Measurements from ENCODE around the gene FMO5.

Gene FMO5

GRCh38 chr1:147169840-147170674 is 55.1 kb downstream of the FMO5 start:
- Histone ChIP-seq H3K4me3 (replicated peaks; ENCODE audit: insufficient read depth, low read length) (no peak overlapping the region), H3K27ac (replicated peaks) (no peak overlapping the region), H3K27me3 (ENCODE audit: insufficient read depth, poor library complexity, severe bottlenecking) (no peaks in the 10 kb centered on the region)
- DNase-seq (ENCODE audit: low read depth in 1 of 2, low spot score in 1 of 2), result no peak
- TF ChIP-seq, protein P1, sequence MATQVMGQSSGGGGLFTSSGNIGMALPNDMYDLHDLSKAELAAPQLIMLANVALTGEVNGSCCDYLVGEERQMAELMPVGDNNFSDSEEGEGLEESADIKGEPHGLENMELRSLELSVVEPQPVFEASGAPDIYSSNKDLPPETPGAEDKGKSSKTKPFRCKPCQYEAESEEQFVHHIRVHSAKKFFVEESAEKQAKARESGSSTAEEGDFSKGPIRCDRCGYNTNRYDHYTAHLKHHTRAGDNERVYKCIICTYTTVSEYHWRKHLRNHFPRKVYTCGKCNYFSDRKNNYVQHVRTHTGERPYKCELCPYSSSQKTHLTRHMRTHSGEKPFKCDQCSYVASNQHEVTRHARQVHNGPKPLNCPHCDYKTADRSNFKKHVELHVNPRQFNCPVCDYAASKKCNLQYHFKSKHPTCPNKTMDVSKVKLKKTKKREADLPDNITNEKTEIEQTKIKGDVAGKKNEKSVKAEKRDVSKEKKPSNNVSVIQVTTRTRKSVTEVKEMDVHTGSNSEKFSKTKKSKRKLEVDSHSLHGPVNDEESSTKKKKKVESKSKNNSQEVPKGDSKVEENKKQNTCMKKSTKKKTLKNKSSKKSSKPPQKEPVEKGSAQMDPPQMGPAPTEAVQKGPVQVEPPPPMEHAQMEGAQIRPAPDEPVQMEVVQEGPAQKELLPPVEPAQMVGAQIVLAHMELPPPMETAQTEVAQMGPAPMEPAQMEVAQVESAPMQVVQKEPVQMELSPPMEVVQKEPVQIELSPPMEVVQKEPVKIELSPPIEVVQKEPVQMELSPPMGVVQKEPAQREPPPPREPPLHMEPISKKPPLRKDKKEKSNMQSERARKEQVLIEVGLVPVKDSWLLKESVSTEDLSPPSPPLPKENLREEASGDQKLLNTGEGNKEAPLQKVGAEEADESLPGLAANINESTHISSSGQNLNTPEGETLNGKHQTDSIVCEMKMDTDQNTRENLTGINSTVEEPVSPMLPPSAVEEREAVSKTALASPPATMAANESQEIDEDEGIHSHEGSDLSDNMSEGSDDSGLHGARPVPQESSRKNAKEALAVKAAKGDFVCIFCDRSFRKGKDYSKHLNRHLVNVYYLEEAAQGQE (IDR thresholded peaks at IDR 0.05; ENCODE audit: insufficient replicate concordance, low read depth), result no peak
- TF ChIP-seq GABPA (IDR thresholded peaks at IDR 0.05; ENCODE audit: low read depth) (no peak), POLR2AphosphoS5 (IDR thresholded peaks at IDR 0.05; ENCODE audit: low read depth) (no peak), SPI1 (IDR thresholded peaks at IDR 0.05; ENCODE audit: borderline replicate concordance, low read depth) (no peak)
- TF ChIP-seq, protein P2, sequence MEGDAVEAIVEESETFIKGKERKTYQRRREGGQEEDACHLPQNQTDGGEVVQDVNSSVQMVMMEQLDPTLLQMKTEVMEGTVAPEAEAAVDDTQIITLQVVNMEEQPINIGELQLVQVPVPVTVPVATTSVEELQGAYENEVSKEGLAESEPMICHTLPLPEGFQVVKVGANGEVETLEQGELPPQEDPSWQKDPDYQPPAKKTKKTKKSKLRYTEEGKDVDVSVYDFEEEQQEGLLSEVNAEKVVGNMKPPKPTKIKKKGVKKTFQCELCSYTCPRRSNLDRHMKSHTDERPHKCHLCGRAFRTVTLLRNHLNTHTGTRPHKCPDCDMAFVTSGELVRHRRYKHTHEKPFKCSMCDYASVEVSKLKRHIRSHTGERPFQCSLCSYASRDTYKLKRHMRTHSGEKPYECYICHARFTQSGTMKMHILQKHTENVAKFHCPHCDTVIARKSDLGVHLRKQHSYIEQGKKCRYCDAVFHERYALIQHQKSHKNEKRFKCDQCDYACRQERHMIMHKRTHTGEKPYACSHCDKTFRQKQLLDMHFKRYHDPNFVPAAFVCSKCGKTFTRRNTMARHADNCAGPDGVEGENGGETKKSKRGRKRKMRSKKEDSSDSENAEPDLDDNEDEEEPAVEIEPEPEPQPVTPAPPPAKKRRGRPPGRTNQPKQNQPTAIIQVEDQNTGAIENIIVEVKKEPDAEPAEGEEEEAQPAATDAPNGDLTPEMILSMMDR (IDR thresholded peaks at IDR 0.05; ENCODE audit: insufficient read depth, low read length), result no peak

DNA sequence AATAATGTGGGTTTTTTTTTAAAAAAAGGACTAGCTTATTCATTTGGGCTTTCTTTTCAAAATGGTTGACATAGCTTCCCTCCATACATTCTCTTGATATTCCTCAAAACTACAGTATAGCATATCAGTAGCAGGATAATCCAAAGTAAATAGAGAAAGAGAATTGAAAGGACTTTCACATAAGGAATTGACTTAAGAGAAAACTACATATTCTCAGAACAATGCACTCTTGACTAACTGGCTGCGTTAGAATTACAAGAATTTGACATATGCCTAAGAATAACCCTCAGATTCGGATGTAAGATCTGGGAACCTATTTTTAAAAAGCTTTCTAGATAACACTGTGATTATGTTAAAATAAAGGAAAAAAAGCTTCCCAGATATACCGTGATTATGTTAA is 56.0 kb downstream of the FMO5 start:
- DNase-seq (ENCODE audit: low read depth in 1 of 2, low spot score in 1 of 2), result no peak

DNA sequence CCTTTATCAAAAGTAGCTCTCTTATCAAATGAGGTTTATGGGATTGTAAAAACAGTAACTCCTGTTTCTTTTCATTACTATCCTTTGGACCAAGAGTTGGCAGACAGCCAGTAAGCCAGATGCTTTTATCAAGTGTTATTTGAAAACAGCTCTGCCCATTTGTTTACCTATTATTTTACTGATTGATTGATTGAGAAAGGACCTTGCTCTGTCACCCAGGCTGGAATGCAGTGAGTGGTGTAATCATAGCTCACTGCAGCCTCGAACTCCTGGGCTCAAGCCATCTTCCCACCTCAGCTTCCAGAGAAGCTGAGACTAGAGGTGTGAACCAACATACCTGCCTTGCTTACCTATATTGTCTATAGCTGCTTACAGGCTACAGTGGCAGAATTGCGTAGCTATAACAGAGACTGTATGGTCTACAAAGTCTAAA is 56.5 kb downstream of the FMO5 start:
- no peak for TF ChIP-seq SPI1 (IDR thresholded peaks at IDR 0.05; ENCODE audit: borderline replicate concordance, low read depth)
- TF ChIP-seq, protein P2 (IDR thresholded peaks at IDR 0.05; ENCODE audit: insufficient read depth, low read length), result no peak
- TF ChIP-seq, protein P1 (IDR thresholded peaks at IDR 0.05; ENCODE audit: insufficient replicate concordance, low read depth), result no peak
- no peak for TF ChIP-seq POLR2AphosphoS5 (IDR thresholded peaks at IDR 0.05; ENCODE audit: low read depth)
- no peak for TF ChIP-seq GABPA (IDR thresholded peaks at IDR 0.05; ENCODE audit: low read depth)
- H3K27me3 ChIP-seq (ENCODE audit: insufficient read depth, poor library complexity, severe bottlenecking), result no peaks in the 10 kb centered on the region
- no peak overlapping the region for H3K4me3 ChIP-seq (replicated peaks; ENCODE audit: insufficient read depth, low read length)
- H3K27ac ChIP-seq (replicated peaks), result no peak overlapping the region
- DNase-seq (ENCODE audit: low read depth in 1 of 2, low spot score in 1 of 2), result no peak

More for the DNA sequence above, 56.0 kb downstream of the FMO5 start:
- no peak overlapping the region for H3K4me3 ChIP-seq (replicated peaks; ENCODE audit: insufficient read depth, low read length)
- no peaks in the 10 kb centered on the region for H3K27me3 ChIP-seq (ENCODE audit: insufficient read depth, poor library complexity, severe bottlenecking)
- no peak overlapping the region for H3K27ac ChIP-seq (replicated peaks)
- TF ChIP-seq SPI1 (IDR thresholded peaks at IDR 0.05; ENCODE audit: borderline replicate concordance, low read depth) (no peak), GABPA (IDR thresholded peaks at IDR 0.05; ENCODE audit: low read depth) (no peak), POLR2AphosphoS5 (IDR thresholded peaks at IDR 0.05; ENCODE audit: low read depth) (no peak)
- TF ChIP-seq, protein P1 (IDR thresholded peaks at IDR 0.05; ENCODE audit: insufficient replicate concordance, low read depth), result no peak
- TF ChIP-seq, protein P2 (IDR thresholded peaks at IDR 0.05; ENCODE audit: insufficient read depth, low read length), result no peak
